ENCODE data around the gene CERS6.

DNA sequence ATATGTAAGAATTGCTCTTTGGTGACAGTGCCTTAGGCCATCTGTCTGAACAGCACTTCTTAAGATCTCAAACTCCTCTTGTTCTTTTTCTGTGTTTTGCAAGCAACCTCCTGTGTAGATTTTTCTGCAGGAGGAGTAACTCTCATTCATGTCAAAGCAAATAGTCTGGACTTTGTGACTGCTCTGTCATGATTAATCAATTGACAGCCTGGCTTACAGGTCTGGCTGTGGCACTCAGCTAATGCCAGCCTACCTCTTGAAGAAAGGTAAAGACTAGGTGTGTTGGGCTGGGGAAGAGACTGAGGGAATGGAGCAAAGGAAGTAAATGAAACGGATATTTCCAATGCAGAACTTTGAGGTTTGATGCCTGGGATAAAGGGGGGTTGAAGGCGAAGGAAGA is 156.6 kb downstream of the CERS6 start:
- TF ChIP-seq, protein P1, sequence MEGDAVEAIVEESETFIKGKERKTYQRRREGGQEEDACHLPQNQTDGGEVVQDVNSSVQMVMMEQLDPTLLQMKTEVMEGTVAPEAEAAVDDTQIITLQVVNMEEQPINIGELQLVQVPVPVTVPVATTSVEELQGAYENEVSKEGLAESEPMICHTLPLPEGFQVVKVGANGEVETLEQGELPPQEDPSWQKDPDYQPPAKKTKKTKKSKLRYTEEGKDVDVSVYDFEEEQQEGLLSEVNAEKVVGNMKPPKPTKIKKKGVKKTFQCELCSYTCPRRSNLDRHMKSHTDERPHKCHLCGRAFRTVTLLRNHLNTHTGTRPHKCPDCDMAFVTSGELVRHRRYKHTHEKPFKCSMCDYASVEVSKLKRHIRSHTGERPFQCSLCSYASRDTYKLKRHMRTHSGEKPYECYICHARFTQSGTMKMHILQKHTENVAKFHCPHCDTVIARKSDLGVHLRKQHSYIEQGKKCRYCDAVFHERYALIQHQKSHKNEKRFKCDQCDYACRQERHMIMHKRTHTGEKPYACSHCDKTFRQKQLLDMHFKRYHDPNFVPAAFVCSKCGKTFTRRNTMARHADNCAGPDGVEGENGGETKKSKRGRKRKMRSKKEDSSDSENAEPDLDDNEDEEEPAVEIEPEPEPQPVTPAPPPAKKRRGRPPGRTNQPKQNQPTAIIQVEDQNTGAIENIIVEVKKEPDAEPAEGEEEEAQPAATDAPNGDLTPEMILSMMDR (conservative IDR thresholded peaks at IDR 0.05): no peak
- no peak for TF ChIP-seq EZH2 (IDR thresholded peaks at IDR 0.05; ENCODE audit: low read depth)
